Activated B cell treated with CpG ODN at 0.5 μM for 24 hours (primary cell): Measurements from ENCODE around the gene DUSP8. TPM values are rescaled to one million over a fixed set of nuclear protein-coding genes. Genes with fewer than 3 reads are reported as not detected.

Source experiments
- ATAC-seq: fragments of 200-7000 bp; cut with Tn5 transposase; one replicate; pipeline ENCODE4 v1.10.0; 2021; ENCODE audit warnings: low read depth, mild to moderate bottlenecking, moderate library complexity
- CTCF ChIA-PET: fragments of 350-600 bp; sonication (Branson Sonifier 250); formaldehyde crosslinking; loops from one replicate; lab custom pipeline; 2021; ENCODE audit warnings: antibody characterized with exemption; lab: Charles Lee
- POLR2A ChIA-PET: fragments of 350-600 bp; sonication (Branson Sonifier 250); formaldehyde crosslinking; loops from one replicate; lab custom pipeline; 2021; ENCODE audit warnings: antibody characterized with exemption; lab: Charles Lee
- DNase-seq: peaks from one replicate; pipeline ENCODE4 v3.0.0; 2022
- H3K27ac Mint-ChIP-seq: one replicate; pipeline ENCODE4 v1.8.0; 2020; ENCODE audit warnings: mixed read lengths
- H3K27me3 Mint-ChIP-seq: one replicate; pipeline ENCODE4 v1.8.0; 2021; ENCODE audit warnings: mixed read lengths
- H3K36me3 Mint-ChIP-seq: one replicate; pipeline ENCODE4 v1.8.0; 2021; ENCODE audit warnings: low read depth, mixed read lengths
- H3K4me1 Mint-ChIP-seq: one replicate; pipeline ENCODE4 v1.8.0; 2021; ENCODE audit warnings: mixed read lengths
- H3K4me3 Mint-ChIP-seq: one replicate; pipeline ENCODE4 v1.8.0; 2020; ENCODE audit warnings: mild to moderate bottlenecking, mixed read lengths
- H3K9me3 Mint-ChIP-seq: one replicate; pipeline ENCODE4 v1.8.0; 2020; ENCODE audit warnings: mixed read lengths
- intact Hi-C: fragments of 100-400 bp; cut with micrococcal nuclease; formaldehyde crosslinking; loops from one replicate; pipeline ENCODE4 v1.15.1; 2024
- total RNA-seq: library from RNA; stranded (reverse); gene quantifications from 2 replicates; pipeline ENCODE4 v1.2.3, GENCODE V29; 2022
- TF ChIP-seq, protein P1 (sequence below): fragments of 200-600 bp; IDR thresholded peaks from one replicate; pipeline ENCODE4 v1.8.0; 2022; ENCODE audit warnings: antibody characterized with exemption, mild to moderate bottlenecking

The DUSP8 gene
- total RNA-seq, 1 donor from 2014 or later = 1.3 TPM

DNA sequence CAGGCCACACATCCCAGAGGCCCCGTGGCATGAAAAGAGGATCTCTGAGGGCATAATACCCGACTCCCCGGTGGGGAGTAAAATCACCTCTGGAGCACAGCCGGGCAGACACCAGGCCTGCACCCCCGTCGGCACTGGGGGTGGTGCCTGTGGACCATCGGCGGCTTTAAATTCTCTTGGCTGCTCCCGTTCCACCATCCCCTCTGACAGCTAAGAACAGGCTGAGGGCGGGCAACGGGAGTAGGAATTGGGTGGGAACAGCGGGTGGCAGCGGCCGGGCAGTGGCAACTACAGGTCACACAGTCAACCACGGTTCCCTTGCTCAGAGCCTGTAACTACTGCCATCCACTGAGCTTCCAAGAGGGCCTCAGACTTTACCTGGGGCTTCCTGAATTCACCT, 45.3 kb downstream of the DUSP8 start:
- no peak overlapping the region for H3K27ac Mint-ChIP-seq
- ATAC-seq = no peak
- no peaks in the 10 kb centered on the region for H3K9me3 Mint-ChIP-seq
- no peak overlapping the region for H3K4me3 Mint-ChIP-seq
- TF ChIP-seq, protein P1, sequence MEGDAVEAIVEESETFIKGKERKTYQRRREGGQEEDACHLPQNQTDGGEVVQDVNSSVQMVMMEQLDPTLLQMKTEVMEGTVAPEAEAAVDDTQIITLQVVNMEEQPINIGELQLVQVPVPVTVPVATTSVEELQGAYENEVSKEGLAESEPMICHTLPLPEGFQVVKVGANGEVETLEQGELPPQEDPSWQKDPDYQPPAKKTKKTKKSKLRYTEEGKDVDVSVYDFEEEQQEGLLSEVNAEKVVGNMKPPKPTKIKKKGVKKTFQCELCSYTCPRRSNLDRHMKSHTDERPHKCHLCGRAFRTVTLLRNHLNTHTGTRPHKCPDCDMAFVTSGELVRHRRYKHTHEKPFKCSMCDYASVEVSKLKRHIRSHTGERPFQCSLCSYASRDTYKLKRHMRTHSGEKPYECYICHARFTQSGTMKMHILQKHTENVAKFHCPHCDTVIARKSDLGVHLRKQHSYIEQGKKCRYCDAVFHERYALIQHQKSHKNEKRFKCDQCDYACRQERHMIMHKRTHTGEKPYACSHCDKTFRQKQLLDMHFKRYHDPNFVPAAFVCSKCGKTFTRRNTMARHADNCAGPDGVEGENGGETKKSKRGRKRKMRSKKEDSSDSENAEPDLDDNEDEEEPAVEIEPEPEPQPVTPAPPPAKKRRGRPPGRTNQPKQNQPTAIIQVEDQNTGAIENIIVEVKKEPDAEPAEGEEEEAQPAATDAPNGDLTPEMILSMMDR = no peak
- H3K27me3 Mint-ChIP-seq = no peaks in the 10 kb centered on the region
- ChIA-PET POLR2A (no interaction called here), CTCF (interaction anchor here (0.6 kb wide), 1 partner anchor 112 kb away, joined by 3 read pairs; no protein-coding TSS in a partner anchor)
- peaks cover 6% of the 10 kb centered on the region for H3K36me3 Mint-ChIP-seq
- peaks cover 40% of the 10 kb centered on the region for H3K4me1 Mint-ChIP-seq
- intact Hi-C loops = no loop called here
- DNase-seq = no peak

DNA sequence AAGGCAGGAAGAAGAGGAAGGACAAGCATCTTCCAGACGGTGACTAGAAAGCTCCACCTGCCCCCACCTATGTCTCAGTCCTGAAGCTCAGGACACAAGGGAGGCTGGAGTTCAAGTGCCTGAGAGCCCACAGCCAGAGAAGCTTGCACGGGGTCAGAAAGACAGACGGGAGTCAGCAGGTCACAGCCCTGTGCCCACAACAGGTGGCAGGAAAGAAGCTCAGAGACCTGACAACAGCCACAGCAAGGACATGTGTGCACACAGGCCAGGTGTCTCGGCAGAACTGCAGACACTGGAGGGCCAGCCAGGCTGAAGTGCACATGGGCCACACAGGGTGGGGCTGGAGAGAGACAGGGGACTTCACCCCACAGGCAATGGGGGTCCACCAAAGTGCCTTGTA, 48.3 kb downstream of the DUSP8 start:
- Mint-ChIP-seq H3K27ac (no peak overlapping the region), H3K4me1 (peaks cover 60% of the 10 kb centered on the region), H3K27me3 (no peaks in the 10 kb centered on the region), H3K4me3 (no peak overlapping the region), H3K9me3 (no peaks in the 10 kb centered on the region), H3K36me3 (no peaks in the 10 kb centered on the region)
- CTCF ChIA-PET = no interaction called here
- no peak for ATAC-seq
- TF ChIP-seq, protein P1 = no peak
- DNase-seq = no peak
- POLR2A ChIA-PET = interaction anchor here (1.2 kb wide), 1 partner anchor 12 kb away, joined by 3 read pairs; no protein-coding TSS in a partner anchor
- intact Hi-C loops = loop anchor here (2.0 to 5.0 kb wide), 4 partner anchors 13 to 726 kb away; partner anchors contain the start of gene SLC25A22

DNA sequence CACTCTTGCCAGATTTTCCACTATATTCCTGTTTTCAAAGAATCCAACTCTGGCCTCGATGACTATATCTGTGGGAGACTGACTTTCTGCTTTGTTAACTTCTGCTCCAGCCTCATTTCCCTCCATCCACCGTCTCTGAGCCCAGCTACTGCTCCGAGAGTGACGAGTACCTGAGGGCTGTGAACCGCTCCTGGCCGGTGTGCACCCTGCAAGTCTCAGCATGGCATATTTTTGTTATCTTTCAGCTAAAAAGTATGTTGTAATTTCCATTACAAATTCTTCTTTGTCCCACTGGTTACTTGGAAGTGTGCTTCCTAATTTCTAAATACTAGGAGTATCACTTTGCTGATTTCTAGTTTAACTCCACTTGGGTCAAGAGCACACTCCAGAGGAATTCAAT, 49.0 kb downstream of the DUSP8 start:
- ChIA-PET POLR2A (interaction anchor here (1.2 kb wide), 1 partner anchor 13 kb away, joined by 3 read pairs; no protein-coding TSS in a partner anchor), CTCF (interaction anchor here (2.7 kb wide), 1 partner anchor 51 kb away, joined by 13 read pairs; no protein-coding TSS in a partner anchor)
- no peaks in the 10 kb centered on the region for H3K27me3 Mint-ChIP-seq
- intact Hi-C loops = loop anchor here (2.0 to 5.0 kb wide), 4 partner anchors 14 to 726 kb away; partner anchors contain the start of gene SLC25A22
- H3K36me3 Mint-ChIP-seq = no peaks in the 10 kb centered on the region
- TF ChIP-seq, protein P1 = no peak
- no peak for ATAC-seq
- no peak overlapping the region for H3K4me3 Mint-ChIP-seq
- peak overlapping the region; percentile 1 for H3K27ac Mint-ChIP-seq
- DNase-seq = no peak
- H3K9me3 Mint-ChIP-seq = no peaks in the 10 kb centered on the region
- peaks cover 58% of the 10 kb centered on the region for H3K4me1 Mint-ChIP-seq

DNA sequence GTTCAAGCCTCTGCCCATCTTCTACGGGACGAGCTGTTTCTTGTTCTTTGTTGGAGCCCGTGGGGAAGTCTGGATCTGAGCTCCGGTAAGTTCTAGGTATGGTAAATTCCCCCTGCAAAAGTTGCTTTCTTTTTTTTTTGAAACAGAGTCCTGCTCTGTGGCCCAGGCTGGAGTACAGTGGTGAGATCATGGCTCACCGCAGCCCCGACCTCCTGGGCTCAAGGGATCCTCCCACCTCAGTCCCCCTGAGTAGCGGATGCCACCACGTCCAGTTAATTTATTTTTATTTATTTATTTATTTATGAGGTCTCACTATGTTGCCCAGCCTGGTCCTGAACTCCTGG, 50.0 kb downstream of the DUSP8 start:
- TF ChIP-seq, protein P1 = no peak
- CTCF ChIA-PET = interaction anchor here (2.7 kb wide), 1 partner anchor 52 kb away, joined by 13 read pairs; no protein-coding TSS in a partner anchor
- Mint-ChIP-seq H3K27me3 (no peaks in the 10 kb centered on the region), H3K4me3 (peak overlapping the region; percentile 76), H3K9me3 (no peaks in the 10 kb centered on the region), H3K36me3 (peaks cover 2% of the 10 kb centered on the region), H3K27ac (peak overlapping the region; percentile 74), H3K4me1 (peaks cover 65% of the 10 kb centered on the region)
- DNase-seq (no peak), ATAC-seq (peak; percentile 41)
- POLR2A ChIA-PET = interaction anchor here (2.1 kb wide), 1 partner anchor 52 kb away, joined by 13 read pairs; no protein-coding TSS in a partner anchor
- intact Hi-C loops = loop anchor here (2.0 to 5.0 kb wide), 4 partner anchors 15 to 725 kb away; partner anchors contain the start of gene SLC25A22

DNA sequence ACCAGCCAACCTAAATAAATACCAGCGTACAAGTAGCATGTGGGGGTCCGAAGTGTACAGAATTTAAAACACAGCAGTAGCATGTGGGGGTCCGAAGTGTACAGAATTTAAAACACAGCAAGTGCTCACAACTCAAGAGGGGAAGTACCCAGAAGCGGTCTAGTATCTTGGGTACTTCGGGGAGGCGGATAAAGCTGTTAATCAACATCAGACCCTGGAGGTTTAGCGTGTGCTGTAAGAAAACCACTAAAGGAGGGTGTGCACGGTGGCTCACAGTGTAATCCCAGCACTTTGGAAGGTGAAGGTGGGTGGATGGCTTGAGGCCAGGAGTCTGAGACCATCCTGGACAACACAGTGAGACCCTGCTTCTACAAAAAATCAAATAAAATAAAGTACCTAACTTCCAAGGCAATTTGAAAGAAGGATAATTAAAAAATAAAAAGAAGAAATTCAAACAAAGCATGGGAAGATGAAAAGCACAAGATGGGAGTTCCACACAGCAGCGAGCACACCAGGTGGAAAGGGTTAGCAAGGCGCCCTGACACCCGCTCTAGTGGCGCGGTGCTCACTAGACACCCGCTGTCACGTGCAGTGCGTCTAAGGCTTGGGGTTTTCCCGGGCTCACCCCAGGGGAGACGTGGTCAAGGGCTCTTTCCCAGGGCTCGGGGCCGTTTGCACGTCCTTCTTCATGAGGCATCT, 50.5 kb downstream of the DUSP8 start:
- ChIA-PET POLR2A (interaction anchor here (0.5 to 2.1 kb wide), 3 partner anchors 52 to 879 kb away, joined by 3 to 13 read pairs (median 4); partner anchors contain the start of gene TSSC4), CTCF (interaction anchor here (2.7 kb wide), 1 partner anchor 53 kb away, joined by 13 read pairs; no protein-coding TSS in a partner anchor)
- DNase-seq = peak; percentile 79
- peak overlapping the region; percentile 74 for H3K27ac Mint-ChIP-seq
- H3K4me1 Mint-ChIP-seq = peaks cover 68% of the 10 kb centered on the region
- peaks cover 2% of the 10 kb centered on the region for H3K36me3 Mint-ChIP-seq
- no peaks in the 10 kb centered on the region for H3K27me3 Mint-ChIP-seq
- TF ChIP-seq, protein P1 = no peak
- H3K9me3 Mint-ChIP-seq = no peaks in the 10 kb centered on the region
- ATAC-seq = peak; percentile 94
- intact Hi-C loops = loop anchor here (1.0 to 5.0 kb wide), 6 partner anchors 15 to 724 kb away; partner anchors contain the start of gene SLC25A22
- H3K4me3 Mint-ChIP-seq = peak overlapping the region; percentile 76
